A549 (cell line): ENCODE measurements around the gene KIF12. TPM values are rescaled to one million over a fixed set of nuclear protein-coding genes. Genes with fewer than 3 reads are reported as not detected.

ENCODE experiments used
- ATAC-seq, 2 experiments: fragments of 200-7000 bp in 1 of 2; fragments of >200 bp in 1 of 2; cut with Nextera tagmentation in 1 of 2; cut with Tn5 transposase in 1 of 2; 3 replicates each; pipeline versions ENCODE4 v1.8.0 to v1.9.1; 2018 to 2020; ENCODE audit warnings: mild to moderate bottlenecking in 1 of 2, moderate library complexity in 1 of 2
- CTCF ChIA-PET: fragments of 300-600 bp; sonication (Branson Sonifier 250); formaldehyde crosslinking; extraction: SDS; loops from one replicate; lab custom pipeline; 2021; ENCODE audit warnings: antibody characterized with exemption, inconsistent platforms; lab: Yijun Ruan, JAX
- POLR2A ChIA-PET: fragments of 350-600 bp; formaldehyde crosslinking; extraction: SDS; loops from one replicate; lab custom pipeline; 2021; ENCODE audit warnings: antibody characterized with exemption, inconsistent platforms; lab: Yijun Ruan, JAX
- DNase-seq, 2 experiments: peaks; one replicate each; pipeline versions ENCODE4 v3.0.0 to v3.0.0-alpha.2; 2011 to 2016; ENCODE audit warnings: low read depth in 1 of 2, low spot score in 1 of 2
- FAIRE-seq: peaks from 2 replicates; lab custom pipeline; 2011; peaks lifted over from hg19 to GRCh38; lab: Jason Lieb, UNC
- H3K27ac ChIP-seq, 2 experiments: fragments of >200 bp; sonication (Bioruptor Twin); formaldehyde crosslinking; 3 replicates each; pipeline ENCODE4 v1.5.1; 2016 to 2017
- H3K4me1 ChIP-seq: fragments of >200 bp; sonication (Bioruptor Twin); formaldehyde crosslinking; 3 replicates; pipeline ENCODE4 v1.6.1; 2016
- H3K4me2 ChIP-seq: fragments of >200 bp; sonication (Bioruptor Twin); formaldehyde crosslinking; 3 replicates; pipeline ENCODE4 v1.6.1; 2016
- H3K4me3 ChIP-seq: fragments of >200 bp; sonication (Bioruptor Twin); formaldehyde crosslinking; 3 replicates; pipeline ENCODE4 v1.5.1; 2016
- H3K9me3 ChIP-seq: fragments of >200 bp; sonication (Bioruptor Twin); formaldehyde crosslinking; 3 replicates; pipeline ENCODE4 v1.6.1; 2016
- BHLHE40 ChIP-seq: IDR thresholded peaks from 2 replicates; pipeline ENCODE4 v1.6.1; 2012; ENCODE audit warnings: low read depth, low read length, inconsistent platforms
- CBX2 ChIP-seq: fragments of 200-600 bp; sonication (generic); IDR thresholded peaks from 2 replicates; pipeline ENCODE4 v1.6.1; 2016; ENCODE audit warnings: low read depth, mild to moderate bottlenecking, borderline replicate concordance
- CBX8 ChIP-seq: fragments of 200-600 bp; sonication (generic); IDR thresholded peaks from 2 replicates; pipeline ENCODE4 v1.6.1; 2016
- CHD2 ChIP-seq: fragments of 150-350 bp; IDR thresholded peaks from 2 replicates; pipeline ENCODE4 v1.6.1; 2014; ENCODE audit warnings: low read length; ENCODE audit not compliant: partially characterized antibody
- CHD4 ChIP-seq: fragments of 200-600 bp; sonication (generic); IDR thresholded peaks from 2 replicates; pipeline ENCODE4 v1.6.1; 2016; ENCODE audit warnings: antibody characterized with exemption, mild to moderate bottlenecking, borderline replicate concordance
- FOSB ChIP-seq: fragments of 250-450 bp; sonication (Bioruptor Pico); IDR thresholded peaks from 2 replicates; pipeline ENCODE4 v1.5.0; 2020; ENCODE audit warnings: mild to moderate bottlenecking, moderate library complexity
- FOXS1 ChIP-seq: fragments of 250-450 bp; sonication (Bioruptor Pico); IDR thresholded peaks from 2 replicates; pipeline ENCODE4 v1.5.0; 2020; ENCODE audit warnings: mild to moderate bottlenecking, moderate library complexity
- HDAC2 ChIP-seq: fragments of 200-600 bp; sonication (generic); IDR thresholded peaks from 2 replicates; pipeline ENCODE4 v1.6.1; 2016
- HES2 ChIP-seq: fragments of >200 bp; sonication (Bioruptor Twin); formaldehyde crosslinking; IDR thresholded peaks from 2 replicates; pipeline ENCODE4 v1.6.1; 2016
- HOXA7 ChIP-seq: fragments of 250-450 bp; sonication (Bioruptor Pico); IDR thresholded peaks from 2 replicates; pipeline ENCODE4 v1.5.0; 2020; ENCODE audit warnings: mild to moderate bottlenecking, moderate library complexity
- HOXB5 ChIP-seq: fragments of 250-450 bp; sonication (Bioruptor Pico); IDR thresholded peaks from 2 replicates; pipeline ENCODE4 v1.5.0; 2020; ENCODE audit warnings: mild to moderate bottlenecking, moderate library complexity
- JUNB ChIP-seq: fragments of >200 bp; sonication (Bioruptor Twin); formaldehyde crosslinking; IDR thresholded peaks from 2 replicates; pipeline ENCODE4 v1.6.1; 2016
- KDM5A ChIP-seq: fragments of 200-600 bp; sonication (generic); IDR thresholded peaks from 2 replicates; pipeline ENCODE4 v1.6.1; 2016; ENCODE audit warnings: antibody characterized with exemption, mild to moderate bottlenecking
- MAFK ChIP-seq: fragments of 450-650 bp; IDR thresholded peaks from 2 replicates; pipeline ENCODE4 v1.6.1; 2014; ENCODE audit not compliant: partially characterized antibody
- PHF8 ChIP-seq: fragments of 200-600 bp; sonication (generic); IDR thresholded peaks from 2 replicates; pipeline ENCODE4 v1.6.1; 2016; ENCODE audit warnings: low read depth, mild to moderate bottlenecking, antibody characterized with exemption, moderate library complexity, borderline replicate concordance
- POLR2AphosphoS2 ChIP-seq: conservative IDR thresholded peaks from 2 replicates; pipeline ENCODE4 v1.6.1; 2012; ENCODE audit warnings: low read length, improper control_type of control experiment, inconsistent platforms
- RARB ChIP-seq: fragments of 250-450 bp; sonication (Bioruptor Pico); IDR thresholded peaks from 2 replicates; pipeline ENCODE4 v1.8.0; 2021; ENCODE audit warnings: mild to moderate bottlenecking, moderate library complexity
- RCOR1 ChIP-seq: fragments of 150-350 bp; IDR thresholded peaks from 2 replicates; pipeline ENCODE4 v1.6.1; 2014; ENCODE audit warnings: antibody characterized with exemption, low read length, low read depth
- RFX5 ChIP-seq: fragments of 450-650 bp; IDR thresholded peaks from 2 replicates; pipeline ENCODE4 v1.7.1; 2014; ENCODE audit warnings: antibody characterized with exemption, mild to moderate bottlenecking, moderate library complexity
- SMC3 ChIP-seq: fragments of >200 bp; sonication (Bioruptor Twin); formaldehyde crosslinking; IDR thresholded peaks from 3 replicates; pipeline ENCODE4 v1.6.1; 2018; ENCODE audit warnings: inconsistent platforms
- SREBF2 ChIP-seq: fragments of 450-650 bp; IDR thresholded peaks from 2 replicates; pipeline ENCODE4 v1.6.1; 2014; ENCODE audit warnings: mild to moderate bottlenecking, moderate library complexity
- USF2 ChIP-seq: fragments of 450-650 bp; IDR thresholded peaks from 2 replicates; pipeline ENCODE4 v1.6.1; 2014; ENCODE audit warnings: antibody characterized with exemption
- ZC3H11A ChIP-seq: fragments of 450-650 bp; IDR thresholded peaks from 2 replicates; pipeline ENCODE4 v1.6.1; 2014; ENCODE audit warnings: antibody characterized with exemption, mild to moderate bottlenecking
- ZFP36 ChIP-seq: fragments of 450-650 bp; IDR thresholded peaks from 2 replicates; pipeline ENCODE4 v1.6.1; 2014; ENCODE audit warnings: borderline replicate concordance; ENCODE audit not compliant: partially characterized antibody
- WGBS: methylation state at CpG from one replicate; pipeline ENCODE4 v1.1.6; 2017; ENCODE audit errors: missing lambda C conversion rate; 5-methylcytosine and 5-hydroxymethylcytosine counted together
- polyA plus RNA-seq, 4 experiments: library from polyadenylated mRNA; depleted of rRNA in 3 of 4; stranded (reverse); fragments of >200 nt; fragmentation: RNase III in 1 of 4; extraction: RNeasy Plus Mini Kit Qiagen cat#74134 plus additional on column Dnase treatment in 1 of 4; gene quantifications; 2 replicates in 3 of 4; 3 replicates in 1 of 4; pipeline ENCODE4 v1.2.3, GENCODE V29; 2011 to 2017
- TF ChIP-seq, protein P1 (sequence below): IDR thresholded peaks from 2 replicates; pipeline ENCODE4 v1.6.1; 2012
- TF ChIP-seq, protein P2 (sequence below): fragments of 200-600 bp; sonication (generic); IDR thresholded peaks from 2 replicates; pipeline ENCODE4 v1.6.1; 2016; ENCODE audit warnings: antibody characterized with exemption, mild to moderate bottlenecking, moderate library complexity
- TF ChIP-seq, protein P3 (sequence below): fragments of >200 bp; sonication (Bioruptor Twin); formaldehyde crosslinking; IDR thresholded peaks from 3 replicates; pipeline ENCODE4 v1.6.1; 2016
- TF ChIP-seq, protein P4 (sequence below): fragments of 250-450 bp; sonication (Bioruptor Pico); IDR thresholded peaks from 2 replicates; pipeline ENCODE4 v1.5.0; 2020; ENCODE audit warnings: low read depth, mild to moderate bottlenecking, moderate library complexity

Gene KIF12
- polyA plus RNA-seq, 2 of the 4 experiments (the other 2 are of a cell fraction), result 6.0 to 6.3 TPM

DNA sequence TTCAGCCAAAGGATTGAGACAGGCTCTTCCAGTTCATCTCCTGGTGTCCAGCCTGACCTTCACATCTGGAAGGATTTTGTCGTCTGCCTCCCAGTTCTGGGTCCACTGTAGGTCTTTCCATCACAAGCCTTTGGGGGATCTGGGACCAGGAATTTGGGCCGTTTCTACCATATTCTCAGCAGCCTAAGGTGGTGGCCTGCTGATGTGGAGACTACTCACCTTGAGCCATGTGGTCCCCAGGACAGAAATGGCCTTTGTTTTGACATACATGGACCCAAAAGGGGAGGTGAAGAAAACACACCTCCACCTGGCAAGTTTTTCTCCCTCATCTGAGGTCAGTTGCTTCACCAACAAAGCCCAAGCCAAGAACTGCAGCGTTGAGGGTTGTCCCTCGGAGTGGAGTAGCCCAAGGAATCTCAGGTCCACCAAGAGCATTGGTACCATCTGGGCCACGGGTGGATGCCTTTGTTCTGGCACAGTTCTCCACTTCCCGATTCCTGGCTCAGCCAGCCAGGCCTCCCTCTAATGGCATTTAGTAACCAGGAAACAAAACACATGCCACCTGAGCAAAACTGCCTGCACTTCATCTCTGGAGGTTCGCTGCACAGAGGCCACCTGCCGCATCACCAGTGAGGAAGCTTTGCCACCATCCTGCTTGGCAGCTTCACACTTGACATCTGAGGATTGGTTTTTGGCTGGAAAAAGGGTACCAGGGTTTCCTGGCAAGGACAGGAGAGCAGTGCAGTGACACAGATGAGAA, 45.7 kb downstream of the KIF12 start:
- POLR2A ChIA-PET, result no interaction called here

GRCh38 chr9:114051706-114052105, 47.4 kb downstream of the KIF12 start:
- Histone ChIP-seq H3K4me3 (no peak overlapping the region), H3K27ac (no peak overlapping the region), H3K4me2 (no peak overlapping the region), H3K9me3 (no peaks in the 10 kb centered on the region), H3K4me1 (no peaks in the 10 kb centered on the region)
- FAIRE-seq (no peak), ATAC-seq (no peak), DNase-seq (no peak)
- TF ChIP-seq SREBF2, result no peak
- TF ChIP-seq SMC3, result no peak
- TF ChIP-seq CBX2, result no peak
- TF ChIP-seq BHLHE40, result no peak
- TF ChIP-seq RCOR1, result no peak
- no peak for TF ChIP-seq CHD2
- TF ChIP-seq, protein P1, sequence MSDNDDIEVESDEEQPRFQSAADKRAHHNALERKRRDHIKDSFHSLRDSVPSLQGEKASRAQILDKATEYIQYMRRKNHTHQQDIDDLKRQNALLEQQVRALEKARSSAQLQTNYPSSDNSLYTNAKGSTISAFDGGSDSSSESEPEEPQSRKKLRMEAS, result no peak
- no peak for TF ChIP-seq CHD4
- TF ChIP-seq CBX8, result no peak
- TF ChIP-seq KDM5A, result no peak
- CTCF ChIA-PET, result interaction anchor here (1.8 kb wide), 1 partner anchor 31 kb away, joined by 7 read pairs; no protein-coding TSS in a partner anchor
- WGBS, result 70% methylated on average over 7 of the region's 7 CpGs
- POLR2A ChIA-PET, result no interaction called here

More for the DNA sequence above, 45.7 kb downstream of the KIF12 start:
- WGBS, result 89% methylated on average over 8 of the region's 8 CpGs
- no peaks in the 10 kb centered on the region for H3K9me3 ChIP-seq
- no peaks in the 10 kb centered on the region for H3K4me1 ChIP-seq
- H3K4me3 ChIP-seq, result no peak overlapping the region
- no peak overlapping the region for H3K27ac ChIP-seq
- TF ChIP-seq FOSB (CRISPR knock-in tag) (no peak), JUNB (no peak), FOXS1 (CRISPR knock-in tag) (no peak), SREBF2 (no peak), POLR2AphosphoS2 (no peak), HOXB5 (CRISPR knock-in tag) (no peak), HDAC2 (no peak), USF2 (no peak), RFX5 (no peak)
- TF ChIP-seq, protein P1, result no peak
- FAIRE-seq, result no peak
- ATAC-seq, result no peak
- CTCF ChIA-PET, result no interaction called here
- H3K4me2 ChIP-seq, result no peak overlapping the region
- DNase-seq, result no peak

GRCh38 chr9:114051281-114051680, 47.8 kb downstream of the KIF12 start:
- H3K27ac ChIP-seq, result no peak overlapping the region
- DNase-seq (no peak), FAIRE-seq (no peak), ATAC-seq (no peak)
- H3K4me1 ChIP-seq, result no peaks in the 10 kb centered on the region
- POLR2A ChIA-PET, result no interaction called here
- H3K4me3 ChIP-seq, result no peak overlapping the region
- CTCF ChIA-PET, result interaction anchor here (0.9 to 1.8 kb wide), 2 partner anchors 31 to 369 kb away, joined by 3 to 7 read pairs; no protein-coding TSS in a partner anchor
- no peak overlapping the region for H3K4me2 ChIP-seq
- WGBS, result 96% methylated on average over 13 of the region's 15 CpGs
- H3K9me3 ChIP-seq, result no peaks in the 10 kb centered on the region
- TF ChIP-seq, protein P2, sequence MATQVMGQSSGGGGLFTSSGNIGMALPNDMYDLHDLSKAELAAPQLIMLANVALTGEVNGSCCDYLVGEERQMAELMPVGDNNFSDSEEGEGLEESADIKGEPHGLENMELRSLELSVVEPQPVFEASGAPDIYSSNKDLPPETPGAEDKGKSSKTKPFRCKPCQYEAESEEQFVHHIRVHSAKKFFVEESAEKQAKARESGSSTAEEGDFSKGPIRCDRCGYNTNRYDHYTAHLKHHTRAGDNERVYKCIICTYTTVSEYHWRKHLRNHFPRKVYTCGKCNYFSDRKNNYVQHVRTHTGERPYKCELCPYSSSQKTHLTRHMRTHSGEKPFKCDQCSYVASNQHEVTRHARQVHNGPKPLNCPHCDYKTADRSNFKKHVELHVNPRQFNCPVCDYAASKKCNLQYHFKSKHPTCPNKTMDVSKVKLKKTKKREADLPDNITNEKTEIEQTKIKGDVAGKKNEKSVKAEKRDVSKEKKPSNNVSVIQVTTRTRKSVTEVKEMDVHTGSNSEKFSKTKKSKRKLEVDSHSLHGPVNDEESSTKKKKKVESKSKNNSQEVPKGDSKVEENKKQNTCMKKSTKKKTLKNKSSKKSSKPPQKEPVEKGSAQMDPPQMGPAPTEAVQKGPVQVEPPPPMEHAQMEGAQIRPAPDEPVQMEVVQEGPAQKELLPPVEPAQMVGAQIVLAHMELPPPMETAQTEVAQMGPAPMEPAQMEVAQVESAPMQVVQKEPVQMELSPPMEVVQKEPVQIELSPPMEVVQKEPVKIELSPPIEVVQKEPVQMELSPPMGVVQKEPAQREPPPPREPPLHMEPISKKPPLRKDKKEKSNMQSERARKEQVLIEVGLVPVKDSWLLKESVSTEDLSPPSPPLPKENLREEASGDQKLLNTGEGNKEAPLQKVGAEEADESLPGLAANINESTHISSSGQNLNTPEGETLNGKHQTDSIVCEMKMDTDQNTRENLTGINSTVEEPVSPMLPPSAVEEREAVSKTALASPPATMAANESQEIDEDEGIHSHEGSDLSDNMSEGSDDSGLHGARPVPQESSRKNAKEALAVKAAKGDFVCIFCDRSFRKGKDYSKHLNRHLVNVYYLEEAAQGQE, result no peak
- TF ChIP-seq ZFP36 (no peak), ZC3H11A (no peak), PHF8 (no peak), MAFK (no peak), RCOR1 (no peak), HOXA7 (no peak), HES2 (no peak), RARB (no peak), RFX5 (no peak)
- TF ChIP-seq, protein P3, sequence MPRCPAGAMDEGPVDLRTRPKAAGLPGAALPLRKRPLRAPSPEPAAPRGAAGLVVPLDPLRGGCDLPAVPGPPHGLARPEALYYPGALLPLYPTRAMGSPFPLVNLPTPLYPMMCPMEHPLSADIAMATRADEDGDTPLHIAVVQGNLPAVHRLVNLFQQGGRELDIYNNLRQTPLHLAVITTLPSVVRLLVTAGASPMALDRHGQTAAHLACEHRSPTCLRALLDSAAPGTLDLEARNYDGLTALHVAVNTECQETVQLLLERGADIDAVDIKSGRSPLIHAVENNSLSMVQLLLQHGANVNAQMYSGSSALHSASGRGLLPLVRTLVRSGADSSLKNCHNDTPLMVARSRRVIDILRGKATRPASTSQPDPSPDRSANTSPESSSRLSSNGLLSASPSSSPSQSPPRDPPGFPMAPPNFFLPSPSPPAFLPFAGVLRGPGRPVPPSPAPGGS, result no peak
- TF ChIP-seq, protein P4, sequence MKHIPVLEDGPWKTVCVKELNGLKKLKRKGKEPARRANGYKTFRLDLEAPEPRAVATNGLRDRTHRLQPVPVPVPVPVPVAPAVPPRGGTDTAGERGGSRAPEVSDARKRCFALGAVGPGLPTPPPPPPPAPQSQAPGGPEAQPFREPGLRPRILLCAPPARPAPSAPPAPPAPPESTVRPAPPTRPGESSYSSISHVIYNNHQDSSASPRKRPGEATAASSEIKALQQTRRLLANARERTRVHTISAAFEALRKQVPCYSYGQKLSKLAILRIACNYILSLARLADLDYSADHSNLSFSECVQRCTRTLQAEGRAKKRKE (CRISPR knock-in tag), result no peak
